ENCODE data around the gene KRTAP3-1.

- TF ChIP-seq, protein P1, sequence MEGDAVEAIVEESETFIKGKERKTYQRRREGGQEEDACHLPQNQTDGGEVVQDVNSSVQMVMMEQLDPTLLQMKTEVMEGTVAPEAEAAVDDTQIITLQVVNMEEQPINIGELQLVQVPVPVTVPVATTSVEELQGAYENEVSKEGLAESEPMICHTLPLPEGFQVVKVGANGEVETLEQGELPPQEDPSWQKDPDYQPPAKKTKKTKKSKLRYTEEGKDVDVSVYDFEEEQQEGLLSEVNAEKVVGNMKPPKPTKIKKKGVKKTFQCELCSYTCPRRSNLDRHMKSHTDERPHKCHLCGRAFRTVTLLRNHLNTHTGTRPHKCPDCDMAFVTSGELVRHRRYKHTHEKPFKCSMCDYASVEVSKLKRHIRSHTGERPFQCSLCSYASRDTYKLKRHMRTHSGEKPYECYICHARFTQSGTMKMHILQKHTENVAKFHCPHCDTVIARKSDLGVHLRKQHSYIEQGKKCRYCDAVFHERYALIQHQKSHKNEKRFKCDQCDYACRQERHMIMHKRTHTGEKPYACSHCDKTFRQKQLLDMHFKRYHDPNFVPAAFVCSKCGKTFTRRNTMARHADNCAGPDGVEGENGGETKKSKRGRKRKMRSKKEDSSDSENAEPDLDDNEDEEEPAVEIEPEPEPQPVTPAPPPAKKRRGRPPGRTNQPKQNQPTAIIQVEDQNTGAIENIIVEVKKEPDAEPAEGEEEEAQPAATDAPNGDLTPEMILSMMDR (IDR thresholded peaks at IDR 0.05), result no peak
- no peak for TF ChIP-seq ZFX (IDR thresholded peaks at IDR 0.05; ENCODE audit: borderline replicate concordance)
These were observed 24.7 kb downstream of the KRTAP3-1 start, which contains the start of gene KRT40 for GRCh38 chr17:40984226-40984625.
